Adipose tissue (tissue), 3 donors: ENCODE data around the gene LARGE1. TPM values are rescaled to one million over a fixed set of nuclear protein-coding genes. Genes with fewer than 3 reads are reported as not detected.

Experiments
- H3K27ac ChIP-seq: one replicate; pipeline ENCODE4 v1.5.1; 2013; ENCODE audit warnings: low read depth, low read length
- WGBS, 3 donors: extraction: QIAGEN DNeasy Blood & Tissue Kit; methylation state at CpG; one replicate each; pipeline ENCODE4 v1.1.7; 2013; 5-methylcytosine and 5-hydroxymethylcytosine counted together
- polyA plus RNA-seq, 3 donors: library from polyadenylated mRNA; stranded (reverse); fragments of 200-250 nt; gene quantifications; one replicate each; pipeline ENCODE4 v1.2.3, GENCODE V29; 2013
- donor health status: healthy with polysubstance abuse.
- donor health status: Bipolar disorder and iron deficiency.
- donor health status: healthy.

Gene LARGE1
- polyA plus RNA-seq, 3 donors = 4.0 to 7.9 (median 7.7) TPM

DNA sequence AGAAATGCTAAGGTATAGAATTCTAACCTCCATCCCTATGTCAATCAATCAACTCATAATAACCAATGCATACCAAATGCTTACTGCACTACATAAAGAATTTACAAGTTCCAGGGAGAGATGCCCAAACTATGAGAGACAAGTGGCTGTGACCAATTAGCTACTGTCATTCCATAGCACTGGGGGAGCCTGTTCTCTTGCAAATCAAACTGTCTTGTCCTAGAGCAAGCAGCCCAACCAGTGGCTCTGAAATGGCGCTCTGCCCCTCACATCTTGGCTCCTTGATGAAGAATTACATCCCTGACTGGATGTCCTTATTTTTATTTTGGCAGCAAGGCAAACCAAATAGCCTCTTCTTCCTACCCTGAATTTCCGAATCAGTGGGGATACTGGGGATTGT, 589.7 kb downstream of the LARGE1 start:
- 93 to 98% (median 94%) methylated on average over 2 of the region's 2 CpGs for WGBS, 3 donors
- no peak overlapping the region for H3K27ac ChIP-seq

- no peak overlapping the region for H3K27ac ChIP-seq
- 49 to 63% (median 54%) methylated on average over 3 of the region's 3 CpGs for WGBS, 3 donors
Observed at GRCh38 chr22:33329398-33329797, 590.9 kb downstream of the LARGE1 start.

- 63 to 74% (median 72%) methylated on average over 2 of the region's 2 CpGs for WGBS, 3 donors
- no peak overlapping the region for H3K27ac ChIP-seq
Observed at GRCh38 chr22:33328789-33329296, 591.4 kb downstream of the LARGE1 start.

DNA sequence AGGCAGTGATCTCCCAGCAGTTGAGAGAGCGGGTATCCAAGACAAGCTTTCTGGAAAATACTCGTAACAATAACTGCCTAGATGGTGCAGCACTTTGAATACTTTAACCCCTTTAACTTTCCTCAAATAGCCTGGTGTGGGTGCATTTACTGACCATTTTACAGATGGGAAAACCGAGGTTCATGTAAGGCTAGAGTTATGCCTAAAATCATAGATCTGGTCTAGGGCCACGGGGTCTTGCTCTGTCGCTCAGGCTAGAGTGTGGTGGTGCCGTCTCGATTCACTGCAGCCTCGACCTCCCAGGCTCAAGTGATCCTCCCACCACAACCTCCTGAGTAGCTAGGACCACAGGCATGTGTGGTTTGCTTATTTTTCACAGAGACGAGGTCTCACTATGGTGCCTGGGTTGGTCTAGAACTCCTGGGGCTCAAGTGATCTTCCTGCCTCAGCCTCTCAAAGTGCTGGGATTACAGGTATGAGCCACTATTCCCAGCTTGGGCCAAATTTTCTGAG, 592.9 kb downstream of the LARGE1 start:
- no peak overlapping the region for H3K27ac ChIP-seq
- WGBS, 3 donors = 93 to 96% (median 93%) methylated on average over 9 of the region's 9 CpGs

DNA sequence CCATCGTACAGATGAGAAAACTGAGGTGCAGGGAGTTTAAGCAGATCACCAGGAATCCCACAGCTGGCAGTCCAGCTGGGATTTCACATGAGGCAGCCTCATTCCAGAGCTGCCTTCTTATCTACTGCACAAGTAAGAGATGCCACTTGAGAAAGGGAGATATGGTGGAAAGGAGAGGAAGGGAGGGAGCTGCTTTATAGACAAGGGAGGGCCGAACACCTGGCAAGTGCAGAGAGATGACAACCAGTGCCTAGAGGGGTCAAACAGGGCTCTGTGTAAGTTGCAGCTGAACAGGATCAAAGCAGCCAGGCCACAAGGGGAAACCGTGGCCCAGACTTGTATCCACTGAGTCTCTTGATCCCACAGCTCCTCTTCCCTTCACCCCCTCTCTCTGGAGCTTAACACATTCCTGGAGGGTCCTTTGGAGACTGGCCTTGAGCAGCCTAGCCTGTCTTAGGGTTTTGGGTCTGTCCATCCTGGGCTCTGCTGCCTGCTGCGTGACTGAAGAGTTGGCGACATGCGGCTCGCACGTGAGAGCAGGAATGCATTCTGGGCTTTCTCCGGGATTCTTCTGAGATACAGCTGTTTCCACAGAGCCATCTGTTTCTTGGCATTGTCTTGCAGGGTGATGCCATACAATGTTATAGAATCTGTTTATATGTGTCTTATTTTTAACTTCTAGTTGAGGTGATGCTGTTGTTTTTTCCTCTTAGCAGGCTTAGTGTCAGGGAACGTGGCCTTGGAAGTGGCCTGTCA, 593.6 kb downstream of the LARGE1 start:
- no peak overlapping the region for H3K27ac ChIP-seq
- WGBS, 3 donors = 90 to 93% (median 92%) methylated on average over 10 of the region's 10 CpGs

DNA sequence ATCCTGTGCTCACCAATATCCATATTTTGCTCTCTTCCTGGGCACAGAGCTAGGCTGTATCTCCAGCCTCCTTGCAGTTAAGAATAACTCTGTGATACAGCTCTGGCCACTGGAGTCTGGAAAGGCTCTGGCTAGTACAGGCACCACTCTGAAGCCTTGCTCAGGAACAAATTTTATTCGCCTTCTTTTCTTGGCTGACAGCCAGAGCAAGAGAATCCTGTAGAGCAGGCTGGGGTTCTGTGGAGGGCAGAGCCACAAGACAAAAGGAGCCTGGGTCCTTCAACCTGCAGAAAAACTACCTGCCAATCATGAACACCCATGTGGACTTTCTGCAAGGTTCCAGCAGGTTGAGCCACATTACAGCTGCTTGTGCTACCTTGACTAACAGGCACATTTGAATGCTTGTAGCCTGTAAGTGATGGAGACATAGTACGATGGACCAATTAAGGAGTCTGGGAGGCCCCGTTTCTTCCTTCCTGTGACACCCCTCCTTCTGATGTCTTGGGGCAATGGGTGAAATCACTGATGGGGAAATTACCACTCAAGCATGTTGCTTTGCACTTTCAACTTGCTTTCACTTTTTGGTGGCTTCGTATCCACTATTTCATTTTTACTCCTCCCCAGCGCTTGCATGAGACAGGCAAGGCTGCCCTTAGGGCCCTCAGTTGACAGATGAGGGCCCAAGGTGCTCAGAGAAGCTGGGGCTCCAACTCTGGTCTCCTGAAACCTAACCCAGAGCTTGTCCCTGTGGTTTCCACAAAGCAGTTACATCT, 594.9 kb downstream of the LARGE1 start:
- WGBS, 3 donors = 72 to 91% (median 82%) methylated on average over 5 of the region's 5 CpGs
- H3K27ac ChIP-seq = no peak overlapping the region

DNA sequence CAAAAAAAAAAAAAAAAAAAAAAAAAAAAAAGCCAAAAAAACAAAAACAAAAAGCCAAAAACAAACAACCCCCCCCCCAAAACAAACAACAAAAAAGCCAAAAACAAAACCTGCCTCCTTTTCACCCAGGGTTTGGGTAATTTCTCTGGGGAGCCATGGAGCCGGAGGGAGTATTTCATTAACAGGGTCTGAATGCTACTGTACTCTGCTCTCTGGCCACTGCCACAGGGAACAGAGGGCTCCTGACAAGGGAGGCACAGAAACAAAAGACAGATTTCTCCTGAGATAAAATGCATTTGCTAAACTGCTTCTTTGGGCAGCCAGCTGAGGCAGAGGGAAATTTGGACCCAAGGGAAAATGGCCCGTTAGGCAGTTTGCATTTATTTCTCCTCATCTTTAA, 596.0 kb downstream of the LARGE1 start:
- H3K27ac ChIP-seq = no peak overlapping the region
- WGBS, 3 donors = 59 to 95% (median 73%) methylated on average over 2 of the region's 2 CpGs

GRCh38 chr22:33321466-33321865, 598.8 kb downstream of the LARGE1 start:
- 59 to 90% (median 74%) methylated on average over 3 of the region's 3 CpGs for WGBS, 3 donors
- H3K27ac ChIP-seq = no peak overlapping the region

- no peak overlapping the region for H3K27ac ChIP-seq
- 94 to 97% (median 95%) methylated on average over 15 of the region's 15 CpGs for WGBS, 3 donors
Observed at GRCh38 chr22:33315954-33316353, 604.3 kb downstream of the LARGE1 start.

DNA sequence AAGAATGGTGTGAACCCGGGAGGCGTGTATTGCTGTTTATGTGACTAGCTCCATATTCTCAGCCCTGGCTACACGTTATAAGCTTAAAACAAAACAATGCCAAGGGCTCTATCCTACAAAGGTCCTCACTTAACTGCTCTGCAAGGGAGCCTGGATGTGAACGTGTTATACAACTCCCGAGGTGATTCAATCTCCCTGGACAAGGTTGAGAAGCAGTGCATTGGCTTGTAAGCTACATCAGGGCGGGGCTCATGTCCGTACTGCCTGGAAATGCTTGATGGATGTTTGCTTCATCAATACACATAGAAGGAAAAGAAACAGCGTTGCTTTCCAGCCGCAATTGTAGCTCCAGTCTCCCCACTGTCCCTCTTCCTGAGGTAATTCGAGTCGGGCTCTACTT, 605.2 kb downstream of the LARGE1 start:
- 91 to 92% (median 92%) methylated on average over 11 of the region's 11 CpGs for WGBS, 3 donors
- no peak overlapping the region for H3K27ac ChIP-seq

GRCh38 chr22:33314316-33314715, 606.0 kb downstream of the LARGE1 start:
- no peak overlapping the region for H3K27ac ChIP-seq
- 82 to 85% (median 83%) methylated on average over 5 of the region's 5 CpGs for WGBS, 3 donors

GRCh38 chr22:33303099-33303498, 617.2 kb downstream of the LARGE1 start:
- H3K27ac ChIP-seq = no peak overlapping the region
- WGBS, 3 donors = 35 to 77% (median 44%) methylated on average over 9 of the region's 9 CpGs

GRCh38 chr22:33302549-33302948, 617.7 kb downstream of the LARGE1 start:
- H3K27ac ChIP-seq = no peak overlapping the region
- 57 to 71% (median 65%) methylated on average over 11 of the region's 11 CpGs for WGBS, 3 donors

GRCh38 chr22:33302049-33302545, 618.2 kb downstream of the LARGE1 start:
- no peak overlapping the region for H3K27ac ChIP-seq
- WGBS, 3 donors = 13 to 21% (median 19%) methylated on average over 10 of the region's 10 CpGs

GRCh38 chr22:33300165-33300564, 620.1 kb downstream of the LARGE1 start:
- WGBS, 3 donors = 67 to 76% (median 67%) methylated on average over 1 of the region's 1 CpG
- H3K27ac ChIP-seq = no peak overlapping the region

- H3K27ac ChIP-seq = no peak overlapping the region
- WGBS, 3 donors = 77 to 85% (median 77%) methylated on average over 7 of the region's 7 CpGs
Observed at GRCh38 chr22:33299245-33299956, 620.9 kb downstream of the LARGE1 start.

GRCh38 chr22:33296941-33297340, 623.3 kb downstream of the LARGE1 start:
- whole genome bisulfite sequencing, 3 donors = 60 to 97% (median 95%) methylated on average over 3 of the region's 3 CpGs

DNA sequence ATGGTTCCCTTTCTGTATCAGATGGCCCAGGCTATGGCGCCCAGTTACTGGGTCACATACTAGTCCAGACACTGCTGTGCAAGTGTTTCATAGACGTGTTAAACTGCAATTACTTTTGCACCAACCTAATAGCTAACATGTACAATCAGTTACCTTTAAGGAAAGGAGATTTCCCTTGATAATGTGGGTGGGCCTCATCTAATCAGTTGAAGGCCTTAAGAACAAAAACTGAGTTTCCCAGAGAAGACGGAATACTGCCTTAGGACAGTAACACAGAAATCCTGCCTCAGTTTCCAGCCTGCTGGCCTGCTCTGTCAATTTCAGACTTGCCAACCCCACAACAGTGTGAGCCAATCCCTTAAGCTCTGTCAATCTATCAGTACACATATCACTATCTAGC, 632.2 kb downstream of the LARGE1 start:
- 92 to 95% (median 93%) methylated on average over 3 of the region's 3 CpGs for WGBS, 3 donors
- no peak overlapping the region for H3K27ac ChIP-seq

More at GRCh38 chr22:33296941-33297340, 623.3 kb downstream of the LARGE1 start:
- H3K27ac ChIP-seq = no peak overlapping the region

DNA sequence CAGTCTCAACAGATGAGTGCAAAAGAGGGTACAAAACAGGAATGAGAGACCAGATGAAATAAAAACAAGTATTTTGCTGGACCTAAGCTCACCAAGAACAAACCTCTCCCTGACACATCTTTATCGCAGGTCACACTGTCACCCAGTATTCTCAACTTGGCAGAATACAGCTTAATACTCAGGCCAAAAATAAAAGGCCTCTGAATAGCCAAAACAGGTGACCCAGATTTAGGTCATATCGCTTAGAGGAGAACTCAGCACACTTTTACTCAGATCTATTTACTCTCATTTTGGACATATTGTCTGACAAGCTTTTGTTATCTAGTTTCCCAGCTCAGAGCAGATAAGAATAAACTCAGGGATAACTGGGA, 645.2 kb downstream of the LARGE1 start:
- no peak overlapping the region for H3K27ac ChIP-seq
- 94 to 95% (median 94%) methylated on average over 2 of the region's 2 CpGs for WGBS, 3 donors
